Erythroblast (primary cell): ENCODE results near the gene FAM20C.

Source experiments
- DNase-seq, 2 experiments: peaks; one replicate each; lab custom pipeline; 2025; lab: John Stamatoyannopoulos, UW
- GATA1 ChIP-seq: IDR thresholded peaks from 2 replicates; pipeline ENCODE4 v1.6.1; 2011; ENCODE audit warnings: low read depth, mild to moderate bottlenecking, control low read depth, low read length, moderate library complexity
- POLR2A ChIP-seq: IDR thresholded peaks from 2 replicates; pipeline ENCODE4 v1.6.1; 2011; ENCODE audit warnings: mild to moderate bottlenecking, low read length

Gene FAM20C

GRCh38 chr7:218896-219580 is 26.7 kb downstream of the FAM20C start:
- TF ChIP-seq GATA1 (no peak), POLR2A (no peak)
- DNase-seq, result no peak

GRCh38 chr7:219581-220150 is 27.3 kb downstream of the FAM20C start:
- DNase-seq, result no peak
- TF ChIP-seq GATA1 (no peak), POLR2A (no peak)

GRCh38 chr7:220151-220841 is 27.9 kb downstream of the FAM20C start:
- TF ChIP-seq POLR2A, result no peak
- TF ChIP-seq GATA1, result no peak
- no peak for DNase-seq

GRCh38 chr7:221978-222715 is 29.8 kb downstream of the FAM20C start:
- no peak for DNase-seq
- TF ChIP-seq GATA1 (no peak), POLR2A (no peak)

- no peak for TF ChIP-seq GATA1
- no peak for TF ChIP-seq POLR2A
- no peak for DNase-seq
These were observed 30.3 kb downstream of the FAM20C start for GRCh38 chr7:222716-223041.

- no peak for TF ChIP-seq POLR2A
- no peak for TF ChIP-seq GATA1
- DNase-seq, result no peak
These were observed 30.9 kb downstream of the FAM20C start for GRCh38 chr7:223118-223800.

- TF ChIP-seq GATA1 (no peak), POLR2A (no peak)
- no peak for DNase-seq
These were observed 31.5 kb downstream of the FAM20C start for GRCh38 chr7:223861-224260.

- TF ChIP-seq GATA1 (no peak), POLR2A (no peak)
- DNase-seq, result no peak
These were observed 34.0 kb downstream of the FAM20C start for GRCh38 chr7:226281-226895.

- TF ChIP-seq POLR2A, result no peak
- TF ChIP-seq GATA1, result no peak
- DNase-seq, result no peak
These were observed 35.6 kb downstream of the FAM20C start for GRCh38 chr7:227926-228325.

- no peak for DNase-seq
- TF ChIP-seq POLR2A (no peak), GATA1 (no peak)
These were observed 36.2 kb downstream of the FAM20C start for GRCh38 chr7:228610-229009.

GRCh38 chr7:229184-229964 is 37.0 kb downstream of the FAM20C start:
- TF ChIP-seq POLR2A, result no peak
- no peak for TF ChIP-seq GATA1
- no peak for DNase-seq

- DNase-seq, result no peak
- TF ChIP-seq POLR2A, result no peak
- no peak for TF ChIP-seq GATA1
These were observed 37.9 kb downstream of the FAM20C start for GRCh38 chr7:230274-230673.
